HG03039 (cell line): ENCODE results near the gene RGS14.
"Not testable (repeated sequence)": the region's sequence is repeated elsewhere in the genome, so short reads cannot be mapped to it uniquely, and the experiment has no call there.

Experiments
- ATAC-seq: cut with Tn5 transposase; IDR thresholded peaks from one replicate; pipeline ENCODE4 v1.9.1; 2021; ENCODE audit warnings: mild to moderate bottlenecking, moderate library complexity; ENCODE audit not compliant: unreplicated experiment

The RGS14 gene

DNA sequence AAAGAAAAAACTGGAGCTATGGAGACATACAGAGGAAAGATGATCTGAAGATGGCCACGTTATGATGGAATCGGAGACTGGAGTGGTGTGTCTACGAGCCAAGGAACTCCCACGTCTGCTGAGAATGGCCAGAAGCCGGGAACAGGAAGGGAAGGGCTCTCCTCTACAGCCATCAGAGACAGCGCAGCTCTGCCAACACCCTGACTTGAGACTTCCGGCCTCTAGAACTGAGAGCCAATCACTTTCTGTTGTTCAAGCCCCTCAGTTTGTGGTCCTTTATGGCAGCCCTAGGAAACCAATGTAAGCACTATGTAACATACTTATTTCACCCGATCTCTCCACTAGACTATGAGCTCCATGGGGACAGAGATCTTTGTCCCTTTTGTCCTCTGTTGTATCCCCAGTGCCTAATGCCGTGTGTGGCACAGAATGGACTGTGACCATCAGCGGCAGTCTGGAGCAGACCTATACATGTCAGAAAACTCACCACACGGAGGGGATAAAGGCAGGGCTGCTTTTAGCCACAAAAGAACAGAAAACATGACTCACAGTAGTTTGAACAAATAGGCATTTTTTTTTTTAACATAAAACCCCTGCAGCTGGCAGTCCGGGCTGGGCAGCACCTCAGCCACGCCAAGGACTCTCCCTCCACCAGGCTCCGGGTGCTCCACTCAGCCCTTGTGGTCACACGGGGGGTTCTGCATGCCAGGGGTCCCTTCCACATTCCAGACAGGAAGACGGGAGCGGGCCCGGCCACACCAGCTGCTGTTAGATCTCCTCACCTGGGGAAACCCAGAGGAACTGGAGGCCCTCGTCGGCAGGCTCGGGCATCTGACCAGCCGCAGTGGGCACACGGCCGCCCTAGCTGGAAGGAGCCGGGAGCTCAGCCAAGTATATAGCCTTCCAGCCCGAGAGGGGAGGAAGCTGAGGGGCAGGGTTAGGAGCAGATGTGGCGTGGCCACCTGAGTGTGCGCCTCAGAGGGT lies 29.9 kb upstream of the RGS14 start:
- ATAC-seq, result no peak

DNA sequence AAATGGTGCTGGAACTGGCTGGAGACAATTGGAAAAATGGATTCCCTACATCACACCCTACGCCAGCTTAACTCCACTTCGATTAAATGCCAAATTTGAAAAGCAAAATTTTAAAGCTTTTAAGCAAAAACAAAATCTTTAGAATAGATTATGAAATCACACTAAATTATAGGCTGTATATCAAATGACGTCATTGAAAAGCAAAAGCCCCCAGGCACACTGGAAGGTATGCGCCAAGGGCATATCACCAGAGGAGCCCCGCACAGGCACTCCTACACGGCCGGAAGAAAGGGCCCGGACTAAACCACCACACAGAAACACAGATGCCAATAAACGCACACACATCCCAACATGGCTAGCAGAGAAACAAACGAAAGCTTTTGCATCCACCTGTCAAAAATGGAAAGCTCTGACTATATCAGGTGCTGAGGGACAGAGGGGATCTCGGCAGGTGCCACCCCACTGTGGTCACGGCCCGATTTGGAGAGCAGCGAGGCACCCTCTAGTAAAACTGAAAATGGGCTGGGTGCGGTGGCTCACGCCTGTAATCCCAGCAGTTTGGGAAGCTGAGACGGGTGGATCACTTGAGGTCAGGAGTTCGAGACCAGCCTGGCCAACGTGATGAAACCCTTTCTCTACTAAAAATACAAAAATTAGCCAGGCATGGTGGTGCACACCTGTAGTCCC lies 29.0 kb upstream of the RGS14 start:
- no peak for ATAC-seq

DNA sequence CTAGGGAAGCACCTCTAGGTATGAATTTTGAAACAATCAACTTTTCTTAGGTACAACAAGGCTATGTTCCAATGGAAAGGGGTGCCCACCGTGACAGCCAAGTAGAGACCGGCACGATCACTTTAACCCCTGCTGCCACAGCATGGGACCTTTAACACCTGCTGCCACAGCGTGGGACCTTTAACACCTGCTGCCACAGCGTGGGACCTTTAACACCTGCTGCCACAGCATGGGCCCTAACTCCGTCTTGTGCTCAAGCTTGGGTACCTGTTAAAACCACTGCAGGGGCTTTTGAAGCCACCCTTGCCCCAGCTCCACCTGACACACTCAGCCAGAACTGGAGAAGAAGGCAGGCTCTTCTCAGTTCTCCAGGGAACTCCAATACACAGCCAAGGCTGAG lies 27.8 kb upstream of the RGS14 start:
- no peak for ATAC-seq

DNA sequence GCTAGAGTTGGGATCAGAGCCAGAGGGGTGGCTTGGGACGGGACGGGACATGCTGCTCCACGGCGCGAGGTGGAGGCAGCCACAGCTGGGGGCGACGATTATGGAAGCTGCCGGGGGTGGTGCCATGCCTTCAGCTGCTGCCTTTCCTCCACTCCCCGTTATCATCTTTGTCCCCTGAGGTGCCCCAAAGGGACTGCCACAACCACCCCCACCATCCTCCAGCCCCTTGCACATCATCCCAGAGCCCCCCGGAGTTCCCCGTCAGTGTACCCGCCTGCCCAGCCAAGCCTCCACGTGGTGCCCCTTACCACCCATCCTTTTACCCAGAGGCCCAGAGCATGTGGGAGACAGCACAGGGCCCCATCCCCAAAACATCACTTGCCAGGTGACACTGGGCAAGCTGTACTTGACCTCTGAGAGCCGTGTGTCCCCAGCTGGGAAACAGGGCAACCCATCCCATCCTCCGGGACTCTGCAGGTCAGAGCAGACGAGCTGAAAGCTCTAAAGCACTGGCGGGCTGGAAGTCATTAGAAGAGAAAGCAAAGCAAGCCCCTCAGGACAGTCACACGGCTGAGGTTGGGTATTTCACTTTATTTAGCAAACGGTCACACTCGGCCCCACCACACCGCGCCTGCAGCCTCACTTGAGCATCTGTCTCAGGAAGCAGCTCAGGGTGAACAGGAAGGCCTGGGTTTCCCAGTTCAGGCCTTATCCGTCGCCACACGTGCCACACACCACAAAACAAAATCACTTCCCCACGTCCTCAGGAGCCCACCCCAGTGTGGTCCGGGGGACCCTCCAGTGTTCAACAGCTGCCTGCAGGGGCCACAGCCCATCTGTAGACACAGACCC lies 26.5 kb upstream of the RGS14 start:
- ATAC-seq, result no peak

DNA sequence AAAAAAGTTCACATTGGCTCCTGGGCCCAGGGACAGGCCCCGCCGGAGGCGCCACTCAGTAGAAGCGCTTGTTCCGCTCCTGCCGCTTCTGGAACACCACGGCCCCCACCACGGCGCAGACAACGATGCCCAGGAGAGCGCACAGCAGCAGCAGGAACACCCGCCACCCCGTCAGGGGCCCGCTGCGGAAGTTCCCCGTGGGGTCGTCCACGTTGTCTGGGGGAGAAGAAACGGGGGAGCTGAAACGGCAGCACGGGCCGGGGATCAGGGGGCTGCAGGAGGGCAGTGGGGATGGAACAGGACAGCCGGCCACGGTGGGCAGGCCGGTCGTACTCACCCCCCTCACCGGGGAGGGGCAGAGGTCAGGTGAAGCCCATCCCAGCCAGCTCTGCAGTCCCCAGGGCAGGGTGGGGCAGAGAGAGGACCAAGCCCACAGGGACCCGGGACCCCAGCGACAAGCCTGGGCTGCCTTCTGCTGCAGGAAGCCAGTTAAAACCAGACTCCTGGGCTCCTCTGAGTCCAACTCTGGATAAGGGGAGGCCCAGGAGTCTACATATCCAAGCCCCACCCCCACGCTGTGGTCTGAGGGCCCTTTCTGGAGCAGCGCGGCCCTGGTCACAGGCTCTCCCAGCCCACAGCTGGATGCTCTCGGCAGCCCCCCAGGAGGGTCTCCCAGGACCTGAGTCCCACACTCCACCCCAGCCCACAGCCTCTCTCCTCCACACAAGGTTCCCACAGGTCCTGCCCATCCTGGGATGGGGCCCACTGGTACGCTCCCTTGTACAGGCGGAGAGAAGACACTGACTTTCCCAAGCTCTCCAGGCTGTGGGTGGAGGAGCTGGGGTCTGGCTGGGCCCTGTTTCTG lies 25.5 kb upstream of the RGS14 start:
- ATAC-seq, result no peak

DNA sequence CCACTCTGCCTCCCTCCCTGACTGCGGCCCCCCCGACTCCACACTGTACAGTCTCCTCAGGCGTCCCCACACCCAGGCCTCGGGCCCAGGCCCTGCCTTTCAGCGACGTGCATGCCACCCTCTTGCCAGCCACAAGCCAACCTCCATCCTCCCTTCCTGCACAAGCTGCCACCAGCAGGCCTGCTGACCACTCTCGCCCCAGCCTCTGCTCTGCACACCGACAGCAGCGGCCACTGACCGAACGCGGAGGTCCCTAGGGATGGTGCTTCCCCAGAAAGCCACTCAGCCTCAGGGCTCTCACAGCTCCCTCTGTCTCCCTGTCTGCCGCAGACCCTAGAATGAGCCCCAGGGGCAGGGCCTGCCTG lies 24.8 kb upstream of the RGS14 start:
- no peak for ATAC-seq

DNA sequence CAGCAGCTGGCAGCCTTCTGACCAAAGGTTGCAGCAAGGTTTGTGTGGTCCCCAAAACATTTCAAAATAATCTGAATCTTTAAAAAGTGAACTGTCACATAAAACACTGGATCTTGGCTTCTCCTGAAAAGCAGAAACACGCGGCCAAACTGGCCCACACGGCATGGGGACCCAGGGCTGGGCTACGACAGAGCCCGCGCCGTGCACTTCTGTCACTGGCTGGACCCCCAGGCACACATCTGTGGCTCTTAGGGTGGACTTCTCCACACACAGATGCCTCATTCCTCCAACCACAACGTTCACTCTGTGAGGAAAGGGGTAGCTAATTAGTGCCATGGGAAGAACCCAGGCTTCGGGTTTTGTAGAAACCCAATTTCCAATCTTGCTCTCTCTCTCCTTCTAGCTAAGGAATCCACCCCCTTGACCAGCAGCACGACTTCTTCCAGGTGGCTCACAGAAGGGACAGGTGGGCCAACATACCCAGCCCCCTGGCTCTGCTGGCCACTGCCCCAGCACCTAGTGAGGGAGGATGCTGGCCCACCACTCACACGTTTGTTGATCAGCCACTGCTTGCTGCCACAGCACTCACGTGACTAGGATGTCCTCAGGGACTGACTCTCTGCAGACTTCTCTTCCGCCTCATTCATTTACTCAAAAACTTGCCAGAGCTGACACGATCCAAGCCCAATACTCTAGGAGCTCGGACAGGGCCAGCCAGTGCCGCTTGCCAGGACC lies 24.1 kb upstream of the RGS14 start:
- ATAC-seq, result no peak

DNA sequence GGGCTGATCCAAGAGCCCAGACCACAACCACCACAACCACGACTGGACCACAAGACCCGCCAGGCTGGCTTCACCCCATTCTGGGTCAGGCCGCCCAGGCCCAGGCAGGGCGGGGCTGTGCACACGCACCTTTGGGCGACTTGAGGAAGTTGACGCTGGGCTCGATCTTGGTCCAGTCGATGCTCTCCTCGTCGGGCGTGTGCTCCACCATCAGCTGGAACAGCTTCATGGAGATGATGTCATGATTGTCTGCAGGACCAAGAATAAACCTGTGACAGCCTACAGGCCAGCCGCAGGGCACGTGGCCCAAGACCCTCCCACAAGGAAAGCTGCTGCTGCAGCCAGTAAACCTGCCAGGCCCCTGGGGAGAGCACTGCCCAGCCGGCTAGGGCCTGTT lies 23.6 kb upstream of the RGS14 start:
- no peak for ATAC-seq

DNA sequence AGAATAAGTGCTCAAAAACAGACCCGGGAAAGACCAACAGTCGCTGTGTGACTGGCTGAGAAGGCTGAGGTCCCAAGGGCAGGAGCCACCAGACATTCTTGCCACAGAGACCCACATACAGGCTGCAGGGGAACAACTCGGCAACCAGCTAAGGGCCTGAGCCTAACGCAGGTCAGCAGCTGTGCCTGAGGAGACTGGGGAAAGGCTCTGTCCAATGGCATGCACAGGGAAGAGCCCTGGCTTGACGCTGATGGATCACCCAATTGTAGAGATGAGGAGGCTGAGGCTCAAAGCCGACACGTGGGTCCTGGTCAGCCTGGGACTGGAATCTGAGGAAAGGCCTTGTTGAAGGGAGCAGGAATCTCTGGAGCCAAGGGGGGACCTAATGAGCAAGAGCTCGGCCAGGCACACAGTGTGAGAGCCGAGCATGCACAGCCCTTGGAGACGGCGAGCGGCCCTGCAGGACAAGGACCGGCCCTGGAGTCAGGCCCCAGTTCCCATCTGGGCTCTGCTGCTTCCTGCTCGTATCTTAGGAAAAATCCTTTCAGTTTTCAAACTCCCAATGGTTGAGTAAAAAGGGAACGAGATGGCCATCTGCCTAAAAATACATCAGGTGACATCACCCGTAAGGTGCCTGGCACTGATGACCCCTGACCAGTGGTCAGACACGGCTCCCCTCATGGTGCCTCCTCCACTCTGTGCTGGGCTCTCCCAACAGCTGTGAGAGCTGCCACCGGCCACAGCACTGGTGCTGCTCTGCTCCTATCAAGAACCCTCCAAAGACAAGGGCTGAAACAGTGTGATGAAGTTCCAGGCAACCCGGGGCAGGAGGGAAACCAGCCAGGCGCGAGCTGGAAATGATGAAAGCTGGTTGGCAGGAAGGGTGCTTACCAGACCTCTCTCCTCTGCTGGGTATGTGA lies 22.7 kb upstream of the RGS14 start:
- no peak for ATAC-seq

DNA sequence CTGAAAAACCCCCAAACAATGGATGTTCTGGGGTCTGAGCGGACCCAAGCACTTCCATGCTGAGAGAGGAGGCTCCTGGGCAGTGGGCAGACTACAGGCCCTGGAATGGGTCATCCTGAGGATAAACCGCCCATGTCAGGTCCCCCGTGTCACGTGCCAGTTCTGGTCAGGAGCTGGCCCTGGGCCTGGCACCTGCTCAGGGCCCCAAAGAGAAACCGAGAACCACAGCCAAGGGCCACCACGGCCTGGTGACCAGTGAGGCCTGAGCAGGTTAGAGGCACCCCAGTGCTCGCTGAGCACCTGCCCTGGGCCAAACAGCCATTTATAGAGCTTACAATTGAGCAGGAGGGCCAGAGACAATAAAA lies 22.0 kb upstream of the RGS14 start:
- ATAC-seq, result no peak

DNA sequence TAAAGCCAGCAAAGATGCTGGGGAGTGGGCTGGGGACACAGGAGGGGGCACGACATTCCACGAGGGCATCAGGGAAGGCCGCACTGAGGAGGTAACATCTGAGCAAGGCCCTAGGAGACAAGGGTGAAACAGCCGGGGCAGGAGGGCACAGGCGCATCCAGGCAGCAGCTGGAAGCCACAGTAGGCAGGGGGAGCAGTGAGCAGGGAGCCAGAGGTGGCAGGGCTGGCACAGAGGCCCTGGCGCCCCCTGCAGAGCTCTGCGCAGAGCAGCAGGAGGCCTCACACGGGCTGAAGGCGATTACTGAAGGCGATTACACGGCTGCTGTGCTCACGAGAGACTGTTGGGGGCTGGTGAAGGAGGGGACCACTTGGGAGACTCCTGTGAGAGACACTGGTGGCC lies 21.6 kb upstream of the RGS14 start:
- no peak for ATAC-seq

DNA sequence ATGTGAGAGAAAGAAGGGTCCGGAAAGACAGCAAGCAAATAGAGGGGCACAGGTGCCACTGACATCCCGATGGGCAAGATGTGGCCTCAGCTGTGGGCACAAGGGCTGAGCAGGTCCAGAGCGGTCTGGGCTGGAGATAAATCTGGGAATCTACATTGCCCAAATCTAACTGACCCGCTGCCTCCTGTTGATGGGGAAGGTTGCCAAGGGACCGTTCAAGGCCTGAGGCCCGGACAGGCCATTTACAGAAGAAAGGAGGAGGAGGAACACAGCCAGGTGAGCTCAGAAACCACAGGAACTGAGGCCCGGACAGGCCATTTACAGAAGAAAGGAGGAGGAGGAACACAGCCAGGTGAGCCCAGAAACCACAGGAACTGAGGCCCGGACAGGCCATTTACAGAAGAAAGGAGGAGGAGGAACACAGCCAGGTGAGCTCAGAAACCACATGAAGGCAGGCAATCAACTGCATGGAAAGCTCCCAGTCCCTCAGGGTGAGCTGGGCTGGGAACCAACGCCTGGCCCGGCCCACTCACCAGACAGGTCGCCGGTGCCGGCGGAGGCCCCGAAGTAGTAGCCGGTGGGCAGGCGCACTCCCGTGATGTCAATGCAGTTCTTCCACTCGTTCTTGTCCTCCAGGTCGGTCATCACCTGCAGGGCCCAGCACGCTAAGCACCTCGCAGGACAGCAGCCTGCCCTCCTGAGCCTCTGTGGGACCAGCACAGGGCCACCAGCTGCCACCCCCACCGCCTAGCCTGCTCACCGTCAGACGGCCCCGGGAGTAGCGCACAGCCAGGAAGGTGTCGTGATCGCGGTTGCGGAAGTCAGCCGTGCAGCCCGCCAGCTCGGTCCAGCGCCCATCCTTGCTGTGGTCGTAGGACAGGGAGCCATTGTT lies 20.9 kb upstream of the RGS14 start:
- no peak for ATAC-seq

DNA sequence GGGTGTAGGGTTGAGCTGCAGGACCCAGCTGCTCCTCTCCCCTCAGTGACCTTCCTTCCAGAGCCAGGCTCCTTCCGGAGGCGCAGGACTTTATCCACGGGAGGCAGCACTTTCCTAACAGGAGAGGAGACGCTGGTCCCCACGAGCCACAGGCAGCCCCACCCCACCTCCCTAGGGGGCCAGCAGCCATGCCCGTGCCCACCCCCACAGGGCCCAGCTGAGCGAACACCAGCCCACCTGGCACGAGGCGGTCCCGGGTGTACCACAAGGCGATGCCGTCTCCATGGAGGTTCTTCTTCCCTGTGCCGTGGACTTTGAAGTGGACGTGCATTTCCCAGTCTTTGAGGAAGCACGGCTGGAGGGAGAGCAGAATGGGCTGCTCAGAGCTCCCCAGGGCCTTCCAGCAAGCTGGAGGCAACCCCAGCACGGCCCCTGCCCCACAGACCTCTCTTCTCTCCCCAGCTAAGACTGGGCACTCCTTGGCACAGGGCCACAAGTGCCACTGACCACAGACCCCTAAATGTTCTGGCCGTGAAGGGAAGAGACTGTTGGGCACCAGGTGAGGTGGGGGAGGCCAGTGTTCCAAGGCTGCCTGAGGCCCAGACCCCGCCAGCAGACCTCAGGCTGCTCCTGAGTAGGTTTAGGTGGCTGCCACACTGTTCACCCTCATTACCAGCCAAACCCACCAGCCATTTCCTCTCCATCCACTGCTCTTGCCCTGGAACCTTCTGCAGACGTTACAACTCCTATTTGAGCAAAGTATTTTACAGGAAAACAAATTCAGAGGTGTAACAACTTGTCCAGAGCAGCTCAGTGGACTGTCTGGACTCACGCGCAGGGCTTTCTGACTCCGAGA lies 19.2 kb upstream of the RGS14 start:
- ATAC-seq, result no peak

DNA sequence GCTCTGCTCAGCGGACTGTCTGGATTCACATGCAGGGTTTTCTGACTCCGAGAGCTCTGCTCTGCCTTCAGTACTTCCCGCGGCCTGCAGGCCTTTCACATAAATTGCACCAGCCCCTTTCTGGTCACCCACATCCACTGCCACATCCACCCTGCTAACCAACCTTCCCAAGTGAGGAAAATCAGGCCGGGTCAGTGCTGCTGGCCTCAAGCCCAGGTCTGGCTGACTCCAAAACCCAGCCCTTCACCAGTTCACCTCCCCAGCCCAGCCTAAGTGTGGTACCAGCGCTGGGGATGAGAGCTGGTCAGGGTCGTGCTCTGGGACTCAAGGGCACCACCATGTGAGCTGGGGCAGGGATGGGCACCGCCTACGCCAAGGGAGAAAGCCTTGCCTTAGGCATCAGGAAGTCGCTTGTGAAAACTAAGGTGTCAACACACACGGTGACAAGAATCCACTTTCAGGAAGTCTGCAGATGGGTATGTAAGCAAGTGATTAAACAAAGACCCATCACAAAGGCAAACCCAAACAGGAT lies 18.6 kb upstream of the RGS14 start:
- no peak for ATAC-seq

DNA sequence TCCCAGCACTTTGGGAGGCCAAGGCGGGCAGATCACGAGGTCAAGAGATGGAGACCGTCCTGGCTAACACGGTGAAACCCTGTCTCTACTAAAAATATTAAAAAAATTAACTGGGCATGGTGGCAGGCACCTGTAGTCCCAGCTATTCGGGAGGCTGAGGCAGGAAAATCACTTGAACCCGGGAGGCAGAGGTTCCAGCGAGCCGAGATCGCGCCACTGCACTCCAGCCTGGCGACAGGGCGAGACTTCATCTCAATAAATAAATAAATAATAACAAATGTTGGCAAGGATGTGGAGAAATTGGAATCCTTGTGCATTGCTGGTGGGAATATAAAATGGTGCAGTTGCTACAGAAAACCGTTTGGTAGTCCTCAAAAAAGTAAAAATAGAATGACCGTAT lies 14.7 kb upstream of the RGS14 start:
- not testable (repeated sequence) for ATAC-seq

DNA sequence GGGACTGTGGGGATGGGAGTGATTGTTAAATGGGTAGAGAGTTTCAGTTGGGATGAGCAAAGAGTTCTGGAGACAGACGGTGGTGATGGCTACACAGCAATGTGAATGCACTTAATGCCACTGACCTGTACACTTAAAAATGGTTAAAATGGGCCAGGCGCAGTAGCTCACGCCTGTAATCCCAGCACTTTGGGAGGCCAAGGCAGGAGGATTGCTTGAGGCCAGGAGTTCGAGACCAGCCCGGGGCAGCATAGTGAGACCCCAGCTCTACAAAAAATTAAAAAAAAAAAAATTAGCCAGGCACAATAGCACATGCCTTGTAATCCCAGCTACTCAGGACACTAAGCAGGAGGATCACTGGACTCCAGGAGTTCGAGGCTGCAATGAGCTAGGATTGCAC lies 13.9 kb upstream of the RGS14 start:
- ATAC-seq, result no peak

DNA sequence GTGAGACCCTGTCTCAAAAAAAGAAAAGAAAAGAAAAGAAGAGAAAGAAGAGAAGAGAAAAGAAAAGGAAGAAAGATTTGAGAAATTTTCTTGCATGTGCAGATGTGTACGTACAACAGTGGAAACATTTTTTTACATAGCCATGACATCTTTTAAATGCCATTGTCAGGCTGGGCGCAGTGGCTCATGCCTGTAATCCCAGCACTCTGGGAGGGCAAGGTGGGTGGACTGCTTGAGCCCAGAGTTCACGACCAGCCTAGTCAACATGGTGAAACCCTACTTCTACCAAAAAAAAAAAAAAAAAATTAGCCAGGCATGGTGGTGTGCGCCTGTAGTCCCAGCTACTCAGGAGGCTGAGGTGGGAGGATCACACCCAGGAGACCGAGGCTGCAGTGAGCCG lies 12.8 kb upstream of the RGS14 start:
- no peak for ATAC-seq
